ENCODE data around the gene RYR1.

DNA sequence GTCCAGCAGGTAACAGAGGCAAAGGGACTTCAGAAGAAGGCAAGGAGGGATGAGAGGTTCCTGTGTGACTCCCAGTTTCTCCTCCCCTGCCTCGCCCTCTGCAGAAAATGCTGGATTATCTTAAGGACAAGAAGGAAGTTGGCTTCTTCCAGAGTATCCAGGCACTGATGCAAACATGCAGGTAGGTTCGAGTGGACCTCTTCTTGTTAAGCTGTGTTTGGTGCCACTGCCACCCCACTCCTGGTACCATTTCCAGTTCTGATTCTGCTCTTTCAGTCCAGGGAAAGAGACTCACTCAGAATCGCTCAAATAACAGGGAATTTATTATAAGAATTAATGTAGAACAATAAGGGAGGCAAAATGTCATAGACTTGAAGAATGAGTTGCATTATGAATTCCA is 101.7 kb downstream of the RYR1 start:
- TF ChIP-seq POLR2A (IDR thresholded peaks at IDR 0.05): no peak
- TF ChIP-seq, protein P1, sequence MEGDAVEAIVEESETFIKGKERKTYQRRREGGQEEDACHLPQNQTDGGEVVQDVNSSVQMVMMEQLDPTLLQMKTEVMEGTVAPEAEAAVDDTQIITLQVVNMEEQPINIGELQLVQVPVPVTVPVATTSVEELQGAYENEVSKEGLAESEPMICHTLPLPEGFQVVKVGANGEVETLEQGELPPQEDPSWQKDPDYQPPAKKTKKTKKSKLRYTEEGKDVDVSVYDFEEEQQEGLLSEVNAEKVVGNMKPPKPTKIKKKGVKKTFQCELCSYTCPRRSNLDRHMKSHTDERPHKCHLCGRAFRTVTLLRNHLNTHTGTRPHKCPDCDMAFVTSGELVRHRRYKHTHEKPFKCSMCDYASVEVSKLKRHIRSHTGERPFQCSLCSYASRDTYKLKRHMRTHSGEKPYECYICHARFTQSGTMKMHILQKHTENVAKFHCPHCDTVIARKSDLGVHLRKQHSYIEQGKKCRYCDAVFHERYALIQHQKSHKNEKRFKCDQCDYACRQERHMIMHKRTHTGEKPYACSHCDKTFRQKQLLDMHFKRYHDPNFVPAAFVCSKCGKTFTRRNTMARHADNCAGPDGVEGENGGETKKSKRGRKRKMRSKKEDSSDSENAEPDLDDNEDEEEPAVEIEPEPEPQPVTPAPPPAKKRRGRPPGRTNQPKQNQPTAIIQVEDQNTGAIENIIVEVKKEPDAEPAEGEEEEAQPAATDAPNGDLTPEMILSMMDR (IDR thresholded peaks at IDR 0.05): no peak
